ENCODE results near the gene ARHGAP29. TPM values are rescaled to one million over a fixed set of nuclear protein-coding genes. Genes with fewer than 3 reads are reported as not detected.

The ARHGAP29 gene
- total RNA-seq, 6 experiments from 2014 or later, result 36.9 to 60.3 (median 52.9) TPM

DNA sequence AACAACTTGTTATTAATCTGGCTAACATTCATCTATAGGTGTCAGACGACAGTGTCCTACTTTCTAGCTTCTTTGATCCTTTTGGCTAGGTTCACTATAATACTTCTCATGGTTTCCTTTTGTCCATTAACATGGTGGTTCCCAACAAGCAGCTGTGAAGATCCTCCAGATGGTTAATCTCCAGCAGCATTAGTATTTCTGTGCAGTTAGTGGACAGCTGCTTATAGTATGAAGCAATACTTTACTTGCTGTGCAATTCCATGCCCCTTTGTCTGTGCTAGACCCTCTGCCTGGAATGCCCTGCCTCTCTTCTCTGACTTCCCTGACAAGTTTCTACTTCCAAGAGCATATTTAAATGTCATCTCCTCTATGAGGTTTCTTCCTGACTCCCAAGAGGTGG, 41.7 kb upstream of the ARHGAP29 start:
- peaks cover 14% of the 10 kb centered on the region for H3K36me3 Mint-ChIP-seq (ENCODE audit: low read depth)
- H3K27ac Mint-ChIP-seq, result no peak overlapping the region
- H3K4me3 Mint-ChIP-seq, result no peak overlapping the region
- H3K4me1 Mint-ChIP-seq (ENCODE audit: low read depth), result peaks cover 45% of the 10 kb centered on the region
- H3K9me3 Mint-ChIP-seq, result no peaks in the 10 kb centered on the region
- no peak for DNase-seq
- no peaks in the 10 kb centered on the region; the same call in none of the 2 replicates for H3K27me3 Mint-ChIP-seq (ENCODE audit: insufficient read depth)
- TF ChIP-seq, protein P1, sequence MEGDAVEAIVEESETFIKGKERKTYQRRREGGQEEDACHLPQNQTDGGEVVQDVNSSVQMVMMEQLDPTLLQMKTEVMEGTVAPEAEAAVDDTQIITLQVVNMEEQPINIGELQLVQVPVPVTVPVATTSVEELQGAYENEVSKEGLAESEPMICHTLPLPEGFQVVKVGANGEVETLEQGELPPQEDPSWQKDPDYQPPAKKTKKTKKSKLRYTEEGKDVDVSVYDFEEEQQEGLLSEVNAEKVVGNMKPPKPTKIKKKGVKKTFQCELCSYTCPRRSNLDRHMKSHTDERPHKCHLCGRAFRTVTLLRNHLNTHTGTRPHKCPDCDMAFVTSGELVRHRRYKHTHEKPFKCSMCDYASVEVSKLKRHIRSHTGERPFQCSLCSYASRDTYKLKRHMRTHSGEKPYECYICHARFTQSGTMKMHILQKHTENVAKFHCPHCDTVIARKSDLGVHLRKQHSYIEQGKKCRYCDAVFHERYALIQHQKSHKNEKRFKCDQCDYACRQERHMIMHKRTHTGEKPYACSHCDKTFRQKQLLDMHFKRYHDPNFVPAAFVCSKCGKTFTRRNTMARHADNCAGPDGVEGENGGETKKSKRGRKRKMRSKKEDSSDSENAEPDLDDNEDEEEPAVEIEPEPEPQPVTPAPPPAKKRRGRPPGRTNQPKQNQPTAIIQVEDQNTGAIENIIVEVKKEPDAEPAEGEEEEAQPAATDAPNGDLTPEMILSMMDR (IDR thresholded peaks at IDR 0.05), result no peak

DNA sequence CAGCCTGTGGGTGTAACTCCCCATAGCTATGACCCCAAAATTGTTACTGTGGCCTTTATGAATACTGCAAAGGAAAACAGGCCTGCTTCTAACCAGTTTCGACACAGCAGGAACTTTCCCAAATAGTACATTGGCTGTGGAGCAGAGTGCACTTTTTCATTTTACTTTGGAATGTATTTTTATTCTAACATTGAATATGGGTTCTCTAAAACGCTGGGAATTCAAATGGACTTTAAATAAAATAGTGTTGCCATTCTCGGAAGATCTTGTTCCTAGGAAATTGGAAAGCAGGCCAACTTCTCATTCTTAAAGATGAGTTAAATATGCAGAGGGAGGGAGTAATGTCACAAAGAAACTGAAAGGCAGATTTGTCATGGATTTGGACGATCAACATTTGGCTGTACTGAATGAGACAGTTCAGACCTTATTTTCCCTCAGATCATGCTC, 39.6 kb upstream of the ARHGAP29 start:
- H3K36me3 Mint-ChIP-seq (ENCODE audit: low read depth), result peaks cover 14% of the 10 kb centered on the region
- no peaks in the 10 kb centered on the region; the same call in none of the 2 replicates for H3K27me3 Mint-ChIP-seq (ENCODE audit: insufficient read depth)
- no peak for DNase-seq
- H3K27ac Mint-ChIP-seq, result no peak overlapping the region
- TF ChIP-seq, protein P1 (IDR thresholded peaks at IDR 0.05), result no peak
- H3K9me3 Mint-ChIP-seq, result no peaks in the 10 kb centered on the region
- no peak overlapping the region for H3K4me3 Mint-ChIP-seq
- peaks cover 44% of the 10 kb centered on the region for H3K4me1 Mint-ChIP-seq (ENCODE audit: low read depth)

- H3K4me3 Mint-ChIP-seq, result no peak overlapping the region
- no peak overlapping the region for H3K27ac Mint-ChIP-seq
- DNase-seq, result no peak
- TF ChIP-seq, protein P1 (IDR thresholded peaks at IDR 0.05), result no peak
- H3K4me1 Mint-ChIP-seq (ENCODE audit: low read depth), result peaks cover 47% of the 10 kb centered on the region
- no peaks in the 10 kb centered on the region for H3K9me3 Mint-ChIP-seq
- peaks cover 9% of the 10 kb centered on the region for H3K36me3 Mint-ChIP-seq (ENCODE audit: low read depth)
- H3K27me3 Mint-ChIP-seq (ENCODE audit: insufficient read depth), result peaks cover 3% of the 10 kb centered on the region
Measured at GRCh38 chr1:94275083-94275482, 37.7 kb upstream of the ARHGAP29 start.

- Mint-ChIP-seq H3K27ac (no peak overlapping the region), H3K36me3 (ENCODE audit: low read depth) (peaks cover 4% of the 10 kb centered on the region; the same call in 1 of the 2 replicates), H3K9me3 (no peaks in the 10 kb centered on the region), H3K4me3 (no peak overlapping the region), H3K4me1 (ENCODE audit: low read depth) (peaks cover 46% of the 10 kb centered on the region), H3K27me3 (ENCODE audit: insufficient read depth) (peaks cover 3% of the 10 kb centered on the region)
- TF ChIP-seq, protein P1 (IDR thresholded peaks at IDR 0.05), result no peak
- no peak for DNase-seq
Measured at GRCh38 chr1:94274561-94274960, 37.2 kb upstream of the ARHGAP29 start.

GRCh38 chr1:94273111-94273510, 35.7 kb upstream of the ARHGAP29 start:
- Mint-ChIP-seq H3K4me1 (ENCODE audit: low read depth) (peaks cover 39% of the 10 kb centered on the region), H3K9me3 (no peaks in the 10 kb centered on the region), H3K4me3 (no peak overlapping the region), H3K27me3 (ENCODE audit: insufficient read depth) (peaks cover 3% of the 10 kb centered on the region; the same call in 1 of the 2 replicates), H3K36me3 (ENCODE audit: low read depth) (no peaks in the 10 kb centered on the region), H3K27ac (no peak overlapping the region)
- DNase-seq, result no peak
- TF ChIP-seq, protein P1 (IDR thresholded peaks at IDR 0.05), result no peak

GRCh38 chr1:94272388-94272787, 35.0 kb upstream of the ARHGAP29 start:
- Mint-ChIP-seq H3K27me3 (ENCODE audit: insufficient read depth) (peaks cover 3% of the 10 kb centered on the region; the same call in 1 of the 2 replicates), H3K4me1 (ENCODE audit: low read depth) (peaks cover 39% of the 10 kb centered on the region), H3K9me3 (no peaks in the 10 kb centered on the region), H3K36me3 (ENCODE audit: low read depth) (no peaks in the 10 kb centered on the region), H3K4me3 (no peak overlapping the region), H3K27ac (no peak overlapping the region)
- TF ChIP-seq, protein P1 (IDR thresholded peaks at IDR 0.05), result no peak
- no peak for DNase-seq
